ENCODE measurements around the gene CDC73.

CDC73 gene

DNA sequence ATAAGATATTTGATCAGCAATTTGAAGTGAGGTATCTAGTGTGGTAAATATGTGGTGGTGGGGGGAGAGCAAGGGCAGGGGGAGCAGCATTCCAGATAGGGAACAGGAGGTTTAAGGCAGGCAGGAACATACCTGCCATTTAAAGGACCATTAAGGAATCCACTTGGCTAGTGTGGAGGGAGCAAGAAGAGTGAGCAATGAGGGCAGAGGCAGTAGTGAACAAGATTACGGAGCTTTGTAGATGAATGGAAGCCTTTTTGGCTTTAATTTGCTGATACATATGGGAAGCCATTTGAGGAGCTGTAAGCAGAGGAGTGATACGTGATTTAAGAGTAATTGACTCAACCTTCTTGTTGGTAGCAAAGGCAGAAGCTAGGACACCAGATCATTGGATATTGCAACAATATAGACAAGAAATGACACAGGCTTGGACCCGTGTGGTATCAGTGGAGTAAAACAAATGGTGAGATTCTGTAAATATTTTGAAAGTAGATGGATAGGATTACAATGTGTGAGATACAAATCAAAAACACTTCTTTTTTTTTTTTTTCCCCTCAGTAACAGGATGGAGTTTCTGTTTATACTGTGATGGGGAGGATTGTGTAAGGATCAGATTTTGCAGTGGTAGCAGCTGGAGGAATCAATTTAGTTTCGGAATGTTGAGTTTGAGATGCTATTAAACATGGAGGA lies 138.4 kb downstream of the CDC73 start:
- Histone ChIP-seq H3K36me3 (ENCODE audit: low read length) (no peaks in the 10 kb centered on the region), H4K20me1 (ENCODE audit: low read depth, low read length) (no peaks in the 10 kb centered on the region), H3K9me3 (ENCODE audit: insufficient read depth, low read length) (no peaks in the 10 kb centered on the region), H3F3A (ENCODE audit: insufficient read depth) (no peaks in the 10 kb centered on the region), H3K27ac (ENCODE audit: low read depth, low read length) (no peak overlapping the region), H3K4me2 (ENCODE audit: low read depth, low read length, poor library complexity, severe bottlenecking) (no peak overlapping the region), H2AFZ (ENCODE audit: low read depth, low read length, severe bottlenecking) (no peak overlapping the region), H3K27me3 (ENCODE audit: low read length) (no peaks in the 10 kb centered on the region), H3K9me2 (replicated peaks; ENCODE audit: insufficient read depth, low read length) (no peaks in the 10 kb centered on the region), H3K9ac (ENCODE audit: low read length) (no peak overlapping the region), H3K4me3 (ENCODE audit: insufficient read depth, low read length, poor library complexity, severe bottlenecking) (no peak overlapping the region), H3K79me2 (ENCODE audit: insufficient read depth, low read length) (no peaks in the 10 kb centered on the region)
- no peak for TF ChIP-seq EZH2phosphoT487 (conservative IDR thresholded peaks at IDR 0.05; ENCODE audit: low read length)
- TF ChIP-seq, protein P1, sequence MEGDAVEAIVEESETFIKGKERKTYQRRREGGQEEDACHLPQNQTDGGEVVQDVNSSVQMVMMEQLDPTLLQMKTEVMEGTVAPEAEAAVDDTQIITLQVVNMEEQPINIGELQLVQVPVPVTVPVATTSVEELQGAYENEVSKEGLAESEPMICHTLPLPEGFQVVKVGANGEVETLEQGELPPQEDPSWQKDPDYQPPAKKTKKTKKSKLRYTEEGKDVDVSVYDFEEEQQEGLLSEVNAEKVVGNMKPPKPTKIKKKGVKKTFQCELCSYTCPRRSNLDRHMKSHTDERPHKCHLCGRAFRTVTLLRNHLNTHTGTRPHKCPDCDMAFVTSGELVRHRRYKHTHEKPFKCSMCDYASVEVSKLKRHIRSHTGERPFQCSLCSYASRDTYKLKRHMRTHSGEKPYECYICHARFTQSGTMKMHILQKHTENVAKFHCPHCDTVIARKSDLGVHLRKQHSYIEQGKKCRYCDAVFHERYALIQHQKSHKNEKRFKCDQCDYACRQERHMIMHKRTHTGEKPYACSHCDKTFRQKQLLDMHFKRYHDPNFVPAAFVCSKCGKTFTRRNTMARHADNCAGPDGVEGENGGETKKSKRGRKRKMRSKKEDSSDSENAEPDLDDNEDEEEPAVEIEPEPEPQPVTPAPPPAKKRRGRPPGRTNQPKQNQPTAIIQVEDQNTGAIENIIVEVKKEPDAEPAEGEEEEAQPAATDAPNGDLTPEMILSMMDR (IDR thresholded peaks at IDR 0.05; ENCODE audit: insufficient read depth, low read length, poor library complexity, severe bottlenecking) = no peak

DNA sequence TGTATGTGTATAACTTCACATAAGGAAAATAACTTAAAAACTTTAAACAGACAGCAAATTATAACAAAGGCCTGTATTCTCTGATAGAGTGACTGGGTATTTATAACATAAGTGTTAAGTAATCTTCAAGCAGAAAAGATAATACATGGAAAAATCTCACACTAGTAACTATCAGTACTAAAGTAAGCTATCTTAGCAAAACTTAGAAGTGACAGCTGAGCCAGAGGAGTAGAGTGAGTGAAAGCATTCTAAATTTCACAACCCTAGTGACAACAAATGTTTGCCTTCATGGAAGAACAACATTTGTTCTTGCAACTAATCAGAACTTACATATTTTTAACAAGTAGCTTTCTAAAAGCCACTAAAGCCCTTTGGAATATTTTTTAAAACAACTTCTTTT lies 139.1 kb downstream of the CDC73 start:
- H3K4me2 ChIP-seq (ENCODE audit: low read depth, low read length, poor library complexity, severe bottlenecking) = no peak overlapping the region
- H2AFZ ChIP-seq (ENCODE audit: low read depth, low read length, severe bottlenecking) = no peak overlapping the region
- no peak overlapping the region for H3K4me3 ChIP-seq (ENCODE audit: insufficient read depth, low read length, poor library complexity, severe bottlenecking)
- no peak overlapping the region for H3K27ac ChIP-seq (ENCODE audit: low read depth, low read length)
- H3F3A ChIP-seq (ENCODE audit: insufficient read depth) = no peaks in the 10 kb centered on the region
- no peaks in the 10 kb centered on the region for H4K20me1 ChIP-seq (ENCODE audit: low read depth, low read length)
- no peaks in the 10 kb centered on the region for H3K36me3 ChIP-seq (ENCODE audit: low read length)
- H3K9ac ChIP-seq (ENCODE audit: low read length) = no peak overlapping the region
- H3K27me3 ChIP-seq (ENCODE audit: low read length) = no peaks in the 10 kb centered on the region
- H3K9me3 ChIP-seq (ENCODE audit: insufficient read depth, low read length) = no peaks in the 10 kb centered on the region
- H3K79me2 ChIP-seq (ENCODE audit: insufficient read depth, low read length) = no peaks in the 10 kb centered on the region
- TF ChIP-seq, protein P1 (IDR thresholded peaks at IDR 0.05; ENCODE audit: insufficient read depth, low read length, poor library complexity, severe bottlenecking) = no peak
- H3K9me2 ChIP-seq (replicated peaks; ENCODE audit: insufficient read depth, low read length) = no peaks in the 10 kb centered on the region

DNA sequence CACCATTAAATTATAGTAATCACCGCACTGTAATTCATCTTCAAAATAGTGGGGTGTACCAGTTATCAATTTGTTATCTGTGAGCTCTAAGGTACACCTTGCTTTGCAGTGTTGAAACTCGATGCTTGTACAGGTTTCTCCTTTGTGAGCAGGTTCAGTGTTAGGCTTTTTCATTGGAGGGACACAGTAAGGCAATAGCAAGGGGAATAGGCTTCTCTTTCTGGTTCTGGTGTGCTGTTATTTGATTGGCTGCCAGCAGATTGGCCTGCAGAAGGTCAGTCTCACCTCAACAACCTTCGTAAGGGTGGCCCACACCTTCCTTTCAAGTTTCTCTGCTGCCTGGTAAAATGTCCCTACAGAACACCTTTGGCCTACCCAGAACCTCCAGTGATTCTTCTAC lies 140.8 kb downstream of the CDC73 start:
- H3F3A ChIP-seq (ENCODE audit: insufficient read depth) = no peaks in the 10 kb centered on the region
- no peak overlapping the region for H3K27ac ChIP-seq (ENCODE audit: low read depth, low read length)
- H3K36me3 ChIP-seq (ENCODE audit: low read length) = no peaks in the 10 kb centered on the region
- H2AFZ ChIP-seq (ENCODE audit: low read depth, low read length, severe bottlenecking) = no peak overlapping the region
- no peak overlapping the region for H3K9ac ChIP-seq (ENCODE audit: low read length)
- H3K79me2 ChIP-seq (ENCODE audit: insufficient read depth, low read length) = no peaks in the 10 kb centered on the region
- no peak overlapping the region for H3K4me2 ChIP-seq (ENCODE audit: low read depth, low read length, poor library complexity, severe bottlenecking)
- no peak overlapping the region for H3K4me3 ChIP-seq (ENCODE audit: insufficient read depth, low read length, poor library complexity, severe bottlenecking)
- TF ChIP-seq, protein P1 (IDR thresholded peaks at IDR 0.05; ENCODE audit: insufficient read depth, low read length, poor library complexity, severe bottlenecking) = no peak
- no peak for TF ChIP-seq EZH2phosphoT487 (conservative IDR thresholded peaks at IDR 0.05; ENCODE audit: low read length)
- H4K20me1 ChIP-seq (ENCODE audit: low read depth, low read length) = no peaks in the 10 kb centered on the region
- no peaks in the 10 kb centered on the region for H3K9me2 ChIP-seq (replicated peaks; ENCODE audit: insufficient read depth, low read length)
- H3K27me3 ChIP-seq (ENCODE audit: low read length) = no peaks in the 10 kb centered on the region
- H3K9me3 ChIP-seq (ENCODE audit: insufficient read depth, low read length) = no peaks in the 10 kb centered on the region

All from SU-DHL-6 (cell line).